ENCODE measurements around the gene PLD3.

The PLD3 gene, protein sequence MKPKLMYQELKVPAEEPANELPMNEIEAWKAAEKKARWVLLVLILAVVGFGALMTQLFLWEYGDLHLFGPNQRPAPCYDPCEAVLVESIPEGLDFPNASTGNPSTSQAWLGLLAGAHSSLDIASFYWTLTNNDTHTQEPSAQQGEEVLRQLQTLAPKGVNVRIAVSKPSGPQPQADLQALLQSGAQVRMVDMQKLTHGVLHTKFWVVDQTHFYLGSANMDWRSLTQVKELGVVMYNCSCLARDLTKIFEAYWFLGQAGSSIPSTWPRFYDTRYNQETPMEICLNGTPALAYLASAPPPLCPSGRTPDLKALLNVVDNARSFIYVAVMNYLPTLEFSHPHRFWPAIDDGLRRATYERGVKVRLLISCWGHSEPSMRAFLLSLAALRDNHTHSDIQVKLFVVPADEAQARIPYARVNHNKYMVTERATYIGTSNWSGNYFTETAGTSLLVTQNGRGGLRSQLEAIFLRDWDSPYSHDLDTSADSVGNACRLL

DNA sequence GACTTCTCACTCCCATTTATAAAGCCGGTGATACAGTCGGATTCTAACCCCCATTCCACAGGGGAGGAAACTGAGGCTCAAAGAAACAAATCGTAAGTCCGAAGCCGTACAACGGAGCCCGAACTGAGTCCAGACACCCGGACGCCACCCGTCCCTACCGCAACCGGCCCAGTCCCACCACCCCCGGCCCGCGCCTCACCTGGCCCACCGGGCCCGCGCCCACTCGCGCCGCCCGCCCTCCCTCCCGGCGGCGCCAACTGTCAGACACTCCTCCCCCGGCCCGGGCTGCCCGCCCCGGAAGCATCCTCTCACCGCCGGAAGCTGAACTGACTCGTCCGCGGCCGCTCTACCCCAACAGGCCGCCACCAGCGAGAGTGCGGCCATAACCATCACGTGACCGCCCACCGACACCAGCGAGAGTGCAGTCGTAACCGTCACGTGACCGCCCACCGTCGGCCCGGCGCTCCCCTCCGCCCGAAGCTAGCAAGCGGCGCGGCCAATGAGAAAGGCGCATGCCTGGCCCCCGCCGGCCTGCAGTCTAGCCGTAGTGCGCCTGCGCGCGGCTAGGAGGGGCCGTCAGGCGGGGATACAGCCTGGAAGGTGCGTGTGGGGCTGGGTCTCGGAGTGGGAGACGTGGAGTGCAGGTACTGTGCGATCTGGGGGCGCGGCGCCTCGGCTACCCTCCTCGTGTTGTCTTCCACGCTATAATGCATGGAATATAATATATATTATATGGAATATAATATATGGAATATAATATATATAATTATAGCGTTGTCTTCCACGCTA, at the start of gene PLD3, which contains the start of gene C19orf47:
TSS of gene PLD3 (plus strand) at position 571 of the 789 bp plus-strand sequence. CDS start 17,789 bp downstream, outside the sequence.
TSS of gene C19orf47 (minus strand) at position 273 of the 789 bp plus-strand sequence. CDS start 6,540 bp downstream, outside the sequence.
- in situ Hi-C loops (cut with HindIII; ENCODE audit: low sequenced_read_pairs) = no loop called here

DNA sequence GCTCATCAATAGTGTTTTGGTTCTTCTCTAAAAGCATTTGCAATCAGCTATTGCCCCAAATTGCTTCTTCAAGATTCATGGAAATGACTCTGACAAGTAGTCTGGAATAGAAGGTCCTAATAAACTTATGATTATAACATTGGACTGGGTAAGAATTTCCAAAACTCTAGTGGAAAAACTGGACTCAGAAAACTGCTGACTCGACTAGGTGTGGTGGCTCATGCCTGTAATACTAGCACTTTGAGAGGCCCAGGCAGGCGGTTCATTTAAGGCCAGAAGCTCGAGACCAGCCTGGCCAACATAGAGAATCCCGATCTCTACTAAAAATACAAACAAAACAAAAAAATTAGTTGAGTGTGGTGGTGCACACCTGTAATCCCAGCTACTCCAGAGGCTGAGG, 47.8 kb upstream of the PLD3 start:
- in situ Hi-C loops (cut with HindIII; ENCODE audit: low sequenced_read_pairs) = no loop called here

DNA sequence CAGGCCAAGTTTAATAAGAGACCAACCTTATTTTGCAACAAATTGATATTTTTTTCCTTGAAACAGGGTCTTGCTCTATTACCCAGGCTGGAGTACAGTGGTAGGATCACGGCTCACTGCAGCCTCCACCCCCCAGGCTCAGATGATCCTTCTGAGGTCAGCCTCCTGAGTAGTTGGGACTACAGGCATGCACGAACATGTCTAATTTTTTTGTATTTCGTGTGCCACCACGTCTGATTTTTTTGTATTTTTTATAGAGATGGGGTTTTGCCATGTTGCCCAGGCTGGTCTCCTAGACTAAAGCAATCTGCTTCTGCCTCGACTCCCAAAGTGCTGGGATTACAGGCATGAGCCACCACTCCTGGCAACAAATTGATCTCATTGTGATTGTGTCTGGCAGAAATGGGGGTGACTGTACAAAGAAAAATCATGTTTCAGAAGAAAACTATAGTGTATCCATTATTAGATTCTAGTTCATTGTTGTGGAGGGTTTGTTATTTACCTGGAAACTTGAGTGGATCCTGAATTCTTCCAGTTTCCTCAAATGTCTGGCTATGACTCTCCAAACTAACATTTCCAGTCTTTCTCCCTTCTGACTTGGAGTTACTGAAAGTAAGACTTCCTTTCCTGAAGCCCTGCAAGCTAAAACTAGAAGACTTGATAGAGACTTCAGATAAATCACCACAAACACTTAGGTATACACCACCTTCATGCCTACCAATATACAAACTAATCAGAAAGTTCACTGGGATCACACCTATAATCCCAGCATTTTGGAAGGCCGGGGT, 46.1 kb upstream of the PLD3 start:
- in situ Hi-C loops (cut with HindIII; ENCODE audit: low sequenced_read_pairs) = no loop called here

DNA sequence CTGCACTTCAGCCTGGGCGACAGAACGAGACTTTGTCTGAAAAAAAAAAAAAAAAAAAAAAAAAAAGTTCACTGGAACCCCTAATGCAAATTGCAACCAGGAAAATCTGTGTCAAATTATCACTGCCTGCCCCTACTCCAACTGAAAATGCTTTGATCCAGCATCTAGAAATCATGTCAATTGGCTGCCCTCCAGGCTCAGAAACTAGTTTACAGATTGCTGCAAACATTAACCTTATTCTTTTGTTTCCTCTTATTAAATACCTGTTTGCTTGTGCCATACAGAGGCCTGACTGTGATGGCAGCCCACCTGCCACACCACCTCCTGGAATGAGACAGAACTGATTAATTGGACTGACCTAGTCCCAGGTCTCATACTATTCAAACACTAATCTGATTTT, 44.7 kb upstream of the PLD3 start:
- in situ Hi-C loops (cut with HindIII; ENCODE audit: low sequenced_read_pairs) = no loop called here

DNA sequence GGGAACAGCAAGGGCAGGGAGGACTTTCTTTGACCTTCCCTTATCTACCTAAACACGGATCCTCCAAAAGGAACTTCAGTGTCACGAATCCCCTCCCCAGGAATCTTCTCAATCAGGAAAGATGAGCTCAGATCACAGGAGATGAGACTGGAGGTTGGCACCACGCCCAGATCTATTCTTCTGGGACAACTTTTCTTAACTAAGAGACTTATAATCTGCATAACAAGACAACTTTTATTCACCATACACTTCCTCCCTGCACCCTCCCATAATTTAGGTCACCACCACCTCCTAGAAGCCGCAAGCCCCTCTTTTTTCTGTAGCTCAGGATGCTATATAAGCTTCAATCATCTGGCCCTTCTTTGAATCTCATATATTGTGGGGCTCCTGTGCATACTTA, 44.2 kb upstream of the PLD3 start:
- in situ Hi-C loops (cut with HindIII; ENCODE audit: low sequenced_read_pairs) = no loop called here

DNA sequence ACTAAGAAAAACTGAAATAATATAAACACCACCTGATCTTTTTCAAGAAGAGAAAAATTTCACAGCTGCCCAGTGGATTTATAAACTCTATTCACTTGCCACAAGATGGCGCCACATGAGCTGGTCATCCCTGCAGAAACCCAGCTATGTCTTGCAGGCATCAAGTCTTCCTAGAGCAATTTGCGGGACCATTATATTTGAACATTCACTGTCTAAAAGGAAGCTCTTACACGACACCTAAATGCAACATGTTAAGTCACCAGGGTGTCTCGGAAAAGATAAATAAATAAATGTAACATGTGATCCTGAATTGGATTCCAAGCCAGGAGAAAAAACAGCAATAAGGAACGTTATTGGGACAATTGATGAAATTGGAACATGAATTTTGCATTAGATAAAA, 43.1 kb upstream of the PLD3 start:
- in situ Hi-C loops (cut with HindIII; ENCODE audit: low sequenced_read_pairs) = no loop called here

DNA sequence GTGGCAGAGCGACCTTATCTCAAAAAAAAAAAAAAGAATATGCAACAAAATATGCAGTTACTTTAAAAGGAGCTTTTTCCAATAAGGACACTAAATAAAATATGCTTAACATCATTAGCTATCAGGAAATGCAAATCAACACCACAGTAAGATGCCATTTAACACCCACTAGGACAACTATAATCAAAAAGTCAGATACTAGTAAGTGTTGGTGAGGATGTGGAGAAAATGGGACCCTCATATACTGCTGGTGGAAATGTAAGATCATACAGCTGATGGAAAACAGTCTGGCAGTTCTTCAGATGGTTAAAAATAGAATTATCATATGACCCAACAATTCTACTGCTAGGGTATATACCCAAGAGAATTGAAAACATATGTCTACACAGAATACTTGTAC, 38.8 kb upstream of the PLD3 start:
- in situ Hi-C loops (cut with HindIII; ENCODE audit: low sequenced_read_pairs) = no loop called here

DNA sequence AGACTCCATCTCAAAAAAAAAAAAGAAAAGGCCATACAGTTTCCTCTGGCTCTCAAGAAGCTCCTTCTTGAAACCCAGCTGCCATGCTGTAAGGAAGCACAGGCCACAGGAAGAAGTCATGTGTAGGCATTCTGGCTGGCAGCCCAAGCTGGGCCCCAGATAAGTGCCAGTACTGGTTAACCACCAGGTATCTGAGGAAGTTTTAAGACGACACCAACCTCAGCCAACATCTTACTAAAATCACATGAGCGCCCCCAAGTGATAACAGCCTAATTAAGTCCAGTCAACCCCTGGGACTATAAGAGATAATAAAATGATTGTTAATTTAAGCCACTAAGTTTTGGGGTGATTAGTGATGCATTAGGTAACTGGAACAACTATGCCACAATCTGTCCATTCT, 36.0 kb upstream of the PLD3 start:
- in situ Hi-C loops (cut with HindIII; ENCODE audit: low sequenced_read_pairs) = no loop called here

DNA sequence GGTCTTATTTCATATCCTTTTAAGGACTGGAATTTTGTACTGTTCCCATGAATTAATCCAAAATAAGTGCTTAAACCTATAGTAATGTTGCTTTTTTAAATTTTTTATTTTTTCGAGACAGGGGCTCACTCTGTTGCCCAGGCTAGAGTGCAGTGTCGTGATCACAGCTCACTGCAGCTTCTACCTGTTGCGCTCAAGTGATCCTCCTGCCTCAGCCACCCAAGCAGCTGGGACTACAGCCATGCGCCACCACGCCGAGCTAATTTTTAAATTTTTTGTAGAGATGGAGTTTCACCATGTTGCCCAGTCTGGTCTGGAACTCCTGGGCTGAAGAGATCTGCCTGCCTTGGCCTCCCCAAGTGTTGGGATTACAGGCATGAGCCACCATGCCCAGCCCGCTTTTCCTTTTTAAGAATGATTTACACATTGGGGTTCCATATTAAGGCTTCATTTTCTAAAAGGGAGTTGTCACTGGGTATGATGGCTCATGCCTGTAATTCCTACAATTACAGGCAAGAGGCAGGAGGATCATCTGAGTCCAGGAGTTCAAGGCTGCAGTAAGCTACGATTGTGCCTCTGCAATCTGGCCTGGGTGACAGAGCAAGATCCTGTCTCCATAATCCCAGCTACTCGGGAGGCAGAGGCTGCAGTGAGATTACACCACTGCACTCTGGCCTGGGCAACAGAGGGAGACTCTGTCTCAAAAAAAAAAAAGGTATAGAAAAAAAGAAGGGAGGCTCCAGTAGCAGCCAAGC, 35.1 kb upstream of the PLD3 start:
- in situ Hi-C loops (cut with HindIII; ENCODE audit: low sequenced_read_pairs) = no loop called here

DNA sequence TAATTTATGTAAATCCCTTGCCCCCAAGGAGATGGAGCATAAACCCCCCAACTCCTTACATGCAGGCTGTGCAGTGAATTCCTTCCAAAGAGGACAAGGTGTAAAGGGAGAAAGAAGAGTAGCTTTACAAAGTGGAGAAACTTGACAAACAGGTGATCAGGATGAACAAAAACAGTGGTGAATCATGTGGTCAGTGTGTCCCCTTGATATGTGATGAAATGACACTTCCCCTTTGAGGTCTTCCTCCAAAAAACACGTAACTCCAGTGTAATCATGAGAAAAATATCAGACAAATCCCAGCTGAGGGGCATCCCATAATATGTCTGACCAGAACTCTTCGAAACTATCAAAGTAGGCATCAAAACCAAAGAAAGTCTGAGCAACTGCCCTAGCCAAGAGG, 33.8 kb upstream of the PLD3 start:
- in situ Hi-C loops (cut with HindIII; ENCODE audit: low sequenced_read_pairs) = no loop called here

DNA sequence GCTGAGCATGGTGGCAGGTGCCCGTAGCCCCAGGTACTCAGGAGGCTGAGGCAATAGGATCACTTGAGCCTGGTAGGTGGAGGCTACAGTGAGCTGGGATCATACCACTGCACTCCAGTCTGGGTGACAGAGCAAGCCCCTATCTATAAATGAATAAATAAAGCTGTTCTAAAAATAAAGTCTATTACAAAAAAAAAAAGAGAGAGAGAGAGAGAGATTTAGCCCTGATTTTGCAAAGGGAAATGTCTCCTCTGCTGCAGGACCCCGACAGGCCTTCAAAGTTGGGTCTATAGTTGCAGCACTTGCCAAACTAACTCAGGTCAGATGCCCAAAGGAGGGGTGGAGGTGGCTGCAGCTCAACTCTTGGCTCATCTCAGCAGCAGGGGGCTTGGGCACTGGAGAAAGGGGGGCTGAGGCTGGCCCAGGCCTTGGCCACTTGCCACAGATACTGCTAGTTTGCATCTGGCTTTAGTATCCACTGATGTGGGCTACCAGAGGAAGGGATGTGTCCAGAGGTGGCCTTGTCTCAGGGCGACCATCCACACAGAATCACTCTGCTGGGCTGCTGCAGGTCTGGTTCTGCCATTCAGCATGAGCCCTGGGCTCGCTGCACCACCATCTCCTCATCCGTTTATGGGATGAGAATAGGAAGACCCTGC, 32.6 kb upstream of the PLD3 start:
- in situ Hi-C loops (cut with HindIII; ENCODE audit: low sequenced_read_pairs) = no loop called here

DNA sequence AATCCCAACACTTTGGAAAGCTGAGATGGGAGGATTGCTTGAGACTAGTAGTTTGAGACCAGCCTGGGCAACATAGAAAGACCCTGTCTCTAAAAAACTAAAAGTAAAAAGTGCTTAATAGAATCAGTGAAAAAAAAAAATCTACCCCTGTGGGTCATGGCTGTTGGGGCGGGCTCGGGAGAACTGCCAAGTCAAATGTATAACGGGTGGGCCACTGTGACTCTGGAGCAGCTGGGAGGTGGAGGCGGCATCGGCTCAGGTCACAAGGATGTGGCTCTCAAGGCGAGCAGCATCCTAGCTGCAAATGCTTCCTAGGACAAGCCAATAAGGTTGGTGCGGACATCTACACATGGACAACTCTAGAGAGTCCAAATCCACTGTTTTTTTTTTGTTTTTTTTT, 31.2 kb upstream of the PLD3 start:
- in situ Hi-C loops (cut with HindIII; ENCODE audit: low sequenced_read_pairs) = no loop called here

DNA sequence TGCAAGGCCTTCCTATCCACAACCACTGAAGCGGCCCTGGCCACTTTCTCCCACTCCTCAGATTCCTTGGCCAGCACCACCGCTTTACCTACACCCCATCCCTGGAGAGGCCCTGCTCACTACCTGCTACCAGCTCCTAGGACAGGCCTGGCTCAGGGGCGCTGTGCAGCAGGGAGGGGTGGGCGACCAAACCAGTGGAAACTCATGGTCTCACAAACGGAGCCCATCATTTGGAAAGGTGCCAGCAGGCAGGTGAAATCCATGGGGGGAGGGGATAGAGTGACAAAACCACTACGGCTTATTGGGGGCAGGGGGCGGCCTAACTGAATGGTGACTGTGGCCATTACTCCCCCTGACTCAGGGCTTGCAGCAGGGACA, 27.9 kb upstream of the PLD3 start:
- in situ Hi-C loops (cut with HindIII; ENCODE audit: low sequenced_read_pairs) = no loop called here

DNA sequence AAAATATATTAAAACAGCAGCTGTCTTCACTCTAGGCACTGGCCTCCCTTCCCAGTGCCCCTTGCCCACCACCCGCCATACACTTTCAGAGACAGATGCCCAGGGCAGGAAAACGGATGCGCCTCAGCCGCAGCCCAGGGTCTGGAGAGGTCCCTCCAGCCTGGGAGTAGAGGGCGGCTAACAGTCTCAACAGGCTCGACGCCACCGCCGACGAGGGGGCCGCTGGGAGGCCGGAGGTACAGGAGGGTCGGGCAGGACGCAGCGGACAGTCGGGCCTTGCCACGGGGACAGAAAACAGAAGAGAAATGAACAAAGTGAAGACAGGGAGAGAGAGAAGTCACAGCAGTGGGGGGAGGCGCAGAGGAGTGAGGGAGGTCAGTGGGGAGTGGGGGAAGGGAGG, 27.4 kb upstream of the PLD3 start:
- in situ Hi-C loops (cut with HindIII; ENCODE audit: low sequenced_read_pairs) = no loop called here

DNA sequence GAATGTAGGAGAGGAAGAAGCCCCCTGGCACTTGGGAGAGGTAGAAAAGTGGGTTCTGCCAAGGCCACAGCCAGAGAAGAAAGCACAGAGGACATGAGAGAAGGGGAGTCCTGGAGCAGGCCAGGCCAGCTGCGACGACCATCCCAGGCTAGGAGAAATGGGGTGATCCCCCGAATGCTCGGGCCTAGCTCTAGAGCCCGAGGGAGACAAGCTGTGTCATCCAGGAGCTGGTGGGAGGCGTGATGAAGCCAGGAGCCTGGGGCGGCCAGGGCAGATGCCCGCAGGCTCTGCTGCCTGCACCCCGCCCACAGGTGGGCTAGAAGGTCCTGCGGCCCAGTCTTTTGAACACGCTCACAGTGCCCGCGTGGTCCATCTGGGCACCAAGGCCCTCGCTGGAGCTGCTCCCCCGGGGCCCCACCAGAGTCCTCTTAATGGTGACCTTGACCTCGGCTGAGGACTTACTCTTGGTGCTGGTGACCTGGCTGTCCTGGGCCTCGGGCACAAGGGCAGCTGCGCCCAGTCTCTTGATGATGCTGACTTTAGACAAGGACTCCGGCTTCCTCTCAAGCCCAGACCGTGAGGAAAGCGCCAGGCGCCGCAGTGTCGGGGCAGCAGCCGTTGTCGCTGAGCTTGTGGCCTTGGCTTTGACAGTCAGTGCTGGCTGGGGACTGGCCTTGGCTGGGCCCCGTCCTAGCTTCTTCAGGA, 26.8 kb upstream of the PLD3 start:
- in situ Hi-C loops (cut with HindIII; ENCODE audit: low sequenced_read_pairs) = no loop called here

DNA sequence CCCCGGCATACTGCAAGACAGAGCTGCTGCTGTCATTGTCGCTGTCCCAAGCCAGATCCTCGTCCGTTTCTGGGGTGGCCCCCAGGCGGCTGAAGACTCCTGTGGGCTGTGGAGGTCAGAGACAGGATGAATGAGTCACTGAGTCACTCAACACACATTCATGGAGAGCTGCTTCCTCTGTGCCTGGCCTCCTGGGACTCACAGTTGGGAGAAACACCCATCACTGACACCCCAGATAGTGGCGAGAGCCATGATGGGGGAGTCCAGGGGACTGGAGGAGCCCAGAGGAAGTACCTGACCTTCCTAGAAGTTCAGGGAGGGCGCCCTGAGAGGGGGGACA, 26.3 kb upstream of the PLD3 start:
- in situ Hi-C loops (cut with HindIII; ENCODE audit: low sequenced_read_pairs) = no loop called here

DNA sequence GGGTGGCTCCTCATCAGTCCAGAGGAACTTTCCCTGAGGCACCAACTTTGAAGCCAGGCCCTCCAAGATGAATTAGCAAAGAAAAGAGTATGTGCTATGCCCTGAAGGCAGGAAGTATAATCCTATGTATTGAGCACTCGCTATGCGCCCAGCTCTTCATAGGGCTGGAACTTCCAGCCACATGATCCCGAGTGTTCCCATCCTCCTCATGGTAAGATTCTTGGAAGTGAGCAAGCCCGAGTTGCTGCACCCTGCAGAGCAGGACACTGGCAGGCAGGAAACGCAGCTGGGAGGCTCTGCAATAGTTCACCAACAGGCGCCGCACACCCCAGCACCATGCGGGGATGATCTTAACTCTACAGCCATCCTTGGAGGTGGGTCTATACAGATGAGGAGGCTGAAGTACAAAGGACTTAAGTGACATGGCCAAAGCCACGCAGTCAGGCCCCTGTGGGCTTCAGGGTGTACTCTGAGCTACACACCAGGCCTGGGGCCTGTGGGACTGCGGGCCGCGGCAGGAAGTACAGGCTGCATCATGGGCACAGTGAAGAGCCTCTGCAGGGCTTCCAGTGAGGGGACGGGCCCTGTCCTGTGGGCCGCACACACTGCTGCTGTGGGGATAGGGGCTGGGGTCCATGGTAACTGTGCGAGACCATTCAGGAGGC, 25.4 kb upstream of the PLD3 start:
- in situ Hi-C loops (cut with HindIII; ENCODE audit: low sequenced_read_pairs) = no loop called here

DNA sequence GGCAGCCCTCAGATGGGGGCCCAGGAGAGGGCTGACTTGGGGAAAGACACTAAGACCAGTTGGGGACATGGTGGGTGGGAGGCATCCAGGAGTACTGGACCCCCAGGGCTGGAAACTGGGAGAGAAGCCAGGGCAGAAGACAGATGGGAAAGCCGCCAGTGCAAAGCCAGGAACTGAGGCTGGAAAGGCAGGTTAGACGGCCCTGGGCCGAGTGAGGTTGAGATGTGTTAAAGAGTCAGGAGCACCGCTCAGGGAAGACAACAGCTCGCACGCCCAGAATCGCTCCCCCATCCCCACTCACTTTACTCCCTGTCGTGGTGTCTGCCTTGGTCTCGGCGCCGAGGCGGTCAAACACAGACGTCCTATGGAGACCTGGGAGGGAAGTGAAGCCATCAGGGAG, 24.8 kb upstream of the PLD3 start:
- in situ Hi-C loops (cut with HindIII; ENCODE audit: low sequenced_read_pairs) = no loop called here

DNA sequence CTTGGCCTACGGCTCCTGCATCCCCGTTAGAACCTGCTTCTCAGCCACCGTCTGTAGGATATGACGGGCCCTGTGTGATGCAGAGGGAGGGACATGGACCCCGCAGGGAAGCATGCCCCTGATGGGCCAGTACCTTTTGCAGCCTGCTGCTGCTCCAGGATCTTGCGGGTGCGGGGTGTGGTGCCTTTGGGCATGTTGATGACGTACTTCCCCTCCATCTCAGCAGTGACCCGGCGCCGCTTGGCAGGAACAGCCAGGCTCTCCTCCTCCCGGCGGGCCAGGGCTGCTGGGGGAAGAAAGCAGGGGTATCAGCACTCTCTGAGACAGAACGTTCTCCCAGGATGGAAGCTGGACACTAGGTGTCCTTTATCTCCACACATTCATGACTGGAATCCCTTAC, 22.3 kb upstream of the PLD3 start:
- in situ Hi-C loops (cut with HindIII; ENCODE audit: low sequenced_read_pairs) = no loop called here
